ENCODE data around the gene MUC22.

The MUC22 gene

DNA sequence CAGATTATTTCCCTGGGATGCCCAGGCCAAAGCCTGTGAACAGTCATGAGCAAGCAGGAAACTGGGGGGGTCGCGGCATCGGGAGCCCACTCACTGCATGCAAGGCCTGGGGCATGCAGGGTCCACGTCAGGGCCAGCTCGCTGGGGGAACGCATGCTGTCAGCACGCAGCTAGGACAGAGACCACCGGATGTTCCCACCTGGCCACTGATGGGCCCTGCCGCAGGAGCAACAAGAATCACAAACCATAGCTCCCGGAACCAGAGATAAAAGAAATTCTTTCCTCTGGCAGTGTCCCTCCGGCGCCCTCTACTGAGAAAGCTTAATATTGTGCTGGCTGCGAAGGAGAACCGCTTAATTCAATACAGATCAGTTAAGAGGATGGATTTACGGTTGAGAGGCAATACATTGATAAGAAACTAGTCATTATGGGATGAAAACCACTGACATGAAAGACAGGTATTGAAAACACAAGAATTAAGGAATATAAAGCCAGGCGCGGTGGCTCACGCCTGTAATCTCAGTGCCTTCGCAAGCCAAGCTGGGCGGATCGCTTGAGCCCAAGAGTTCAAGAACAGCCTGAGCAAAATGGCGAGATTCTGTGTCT is 69.5 kb downstream of the MUC22 start:
- peak; percentile 65 for DNase-seq (ENCODE audit: low read depth)

DNA sequence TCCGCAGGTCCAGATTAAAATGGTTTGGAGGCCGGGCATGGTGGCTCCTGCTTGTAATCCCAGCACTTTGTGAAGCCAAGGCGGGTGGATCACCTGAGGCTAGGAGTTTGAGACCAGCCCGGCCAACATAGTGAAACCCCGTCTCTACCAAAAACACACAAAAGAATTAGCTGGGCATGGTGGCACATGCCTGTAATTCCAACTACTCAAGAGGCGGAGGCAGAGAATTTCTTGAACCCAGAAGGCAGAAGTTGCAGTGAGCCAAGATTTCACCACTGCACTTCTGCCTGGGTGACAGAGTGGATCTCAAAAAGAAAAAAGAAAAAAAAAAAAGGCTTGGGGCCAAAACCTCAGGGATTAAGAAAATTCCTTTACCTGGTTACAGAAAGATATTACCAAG is 71.6 kb downstream of the MUC22 start:
- DNase-seq (ENCODE audit: low read depth), result no peak

DNA sequence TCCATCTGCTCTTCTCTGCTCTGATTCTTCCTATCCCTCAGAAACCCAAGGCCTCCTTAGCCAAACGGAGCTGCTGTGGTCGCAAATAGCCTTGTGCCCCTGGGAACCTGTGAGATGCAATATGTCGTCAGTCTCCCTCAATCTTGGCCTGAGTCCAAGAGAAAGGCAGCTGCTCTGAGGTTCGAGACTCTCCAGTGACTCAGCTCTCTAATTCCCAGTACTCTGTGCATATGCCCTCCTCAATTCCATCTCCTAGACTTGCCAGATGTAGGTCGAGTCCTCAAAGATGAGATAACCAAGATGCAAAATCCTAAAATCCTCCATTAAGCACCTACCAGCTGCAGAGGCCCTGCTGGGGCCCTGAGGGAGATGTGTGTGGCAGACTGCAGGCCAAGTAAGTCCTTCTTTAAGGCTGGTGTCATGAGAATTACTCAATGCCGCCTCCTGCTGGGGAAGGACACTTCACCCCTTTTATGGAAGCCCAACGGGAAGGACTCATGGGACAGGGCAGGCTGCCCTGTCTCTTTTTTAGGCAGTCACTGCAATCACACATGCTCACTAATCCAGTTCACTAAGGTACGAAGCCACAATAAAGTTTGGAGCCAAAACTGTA is 73.6 kb downstream of the MUC22 start:
- DNase-seq (ENCODE audit: low read depth), result peak; percentile 20

All from activated T-cell treated with anti-CD3 and anti-CD28 coated beads for 24 hours (primary cell).